ENCODE measurements around the gene DUSP7. TPM values are rescaled to one million over a fixed set of nuclear protein-coding genes. Genes with fewer than 3 reads are reported as not detected.

Gene DUSP7
- total RNA-seq, 1 donor from 2014 or later = 24.9 TPM

GRCh38 chr3:52021489-52022268 is 34.7 kb downstream of the DUSP7 start:
- H3K36me3 ChIP-seq (ENCODE audit: insufficient read depth, low read length) = no peaks in the 10 kb centered on the region
- no peaks in the 10 kb centered on the region for H3K36me3 Mint-ChIP-seq (ENCODE audit: low read depth, unreplicated experiment)
- no peak overlapping the region for H3K4me3 Mint-ChIP-seq (ENCODE audit: unreplicated experiment)
- TF ChIP-seq EZH2 (IDR thresholded peaks at IDR 0.05; ENCODE audit: insufficient read depth, low read length) (no peak), CTCF (IDR thresholded peaks at IDR 0.05; ENCODE audit: insufficient read depth, low read depth, low read length) (no peak)
- H3K27ac Mint-ChIP-seq (ENCODE audit: unreplicated experiment) = no peak overlapping the region
- no peak overlapping the region for H2AFZ ChIP-seq (ENCODE audit: low read depth, low read length)
- H4K20me1 ChIP-seq (ENCODE audit: insufficient read depth, low read length) = no peaks in the 10 kb centered on the region
- no peak overlapping the region for H3K27ac ChIP-seq (ENCODE audit: low read depth, low read length)
- H3K9me3 ChIP-seq (ENCODE audit: insufficient read depth, low read depth, low read length) = no peaks in the 10 kb centered on the region
- H3K9ac ChIP-seq (ENCODE audit: low read length) = no peak overlapping the region
- DNase-seq (ENCODE audit: low read depth) = no peak
- no peaks in the 10 kb centered on the region for H3K27me3 Mint-ChIP-seq (ENCODE audit: low read depth, unreplicated experiment)
- no peaks in the 10 kb centered on the region for H3K79me2 ChIP-seq (ENCODE audit: insufficient read depth, low read length)
- no peaks in the 10 kb centered on the region for H3K9me3 Mint-ChIP-seq (ENCODE audit: unreplicated experiment)
- peak overlapping the region; percentile 2 for H3K4me2 ChIP-seq (ENCODE audit: low read length)
- peaks cover 10% of the 10 kb centered on the region for H3K4me1 ChIP-seq (ENCODE audit: insufficient read depth, low read length)
- no peak overlapping the region for H3K4me3 ChIP-seq (ENCODE audit: insufficient read depth, low read depth, low read length)
- peaks cover 37% of the 10 kb centered on the region for H3K4me1 Mint-ChIP-seq (ENCODE audit: low read depth, unreplicated experiment)
- no peaks in the 10 kb centered on the region for H3K27me3 ChIP-seq (ENCODE audit: insufficient read depth, low read length)
- FAIRE-seq = no peak

GRCh38 chr3:52020796-52021195 is 35.6 kb downstream of the DUSP7 start:
- H3K9me3 ChIP-seq (ENCODE audit: insufficient read depth, low read depth, low read length) = no peaks in the 10 kb centered on the region
- no peak overlapping the region for H3K4me3 Mint-ChIP-seq (ENCODE audit: unreplicated experiment)
- H3K9ac ChIP-seq (ENCODE audit: low read length) = no peak overlapping the region
- peaks cover 10% of the 10 kb centered on the region for H3K4me1 ChIP-seq (ENCODE audit: insufficient read depth, low read length)
- no peaks in the 10 kb centered on the region for H3K79me2 ChIP-seq (ENCODE audit: insufficient read depth, low read length)
- no peak for FAIRE-seq
- H3K4me3 ChIP-seq (ENCODE audit: insufficient read depth, low read depth, low read length) = no peak overlapping the region
- no peaks in the 10 kb centered on the region for H3K9me3 Mint-ChIP-seq (ENCODE audit: unreplicated experiment)
- no peaks in the 10 kb centered on the region for H4K20me1 ChIP-seq (ENCODE audit: insufficient read depth, low read length)
- H3K36me3 Mint-ChIP-seq (ENCODE audit: low read depth, unreplicated experiment) = no peaks in the 10 kb centered on the region
- H3K27ac ChIP-seq (ENCODE audit: low read depth, low read length) = no peak overlapping the region
- TF ChIP-seq CTCF (IDR thresholded peaks at IDR 0.05; ENCODE audit: insufficient read depth, low read depth, low read length) (no peak), EZH2 (IDR thresholded peaks at IDR 0.05; ENCODE audit: insufficient read depth, low read length) (no peak)
- peaks cover 32% of the 10 kb centered on the region for H3K4me1 Mint-ChIP-seq (ENCODE audit: low read depth, unreplicated experiment)
- no peak overlapping the region for H3K4me2 ChIP-seq (ENCODE audit: low read length)
- no peaks in the 10 kb centered on the region for H3K27me3 ChIP-seq (ENCODE audit: insufficient read depth, low read length)
- no peaks in the 10 kb centered on the region for H3K36me3 ChIP-seq (ENCODE audit: insufficient read depth, low read length)
- H3K27ac Mint-ChIP-seq (ENCODE audit: unreplicated experiment) = no peak overlapping the region
- no peak overlapping the region for H2AFZ ChIP-seq (ENCODE audit: low read depth, low read length)
- H3K27me3 Mint-ChIP-seq (ENCODE audit: low read depth, unreplicated experiment) = no peaks in the 10 kb centered on the region
- no peak for DNase-seq (ENCODE audit: low read depth)
